ENCODE data around the gene JAK3.

- TF ChIP-seq ZFP36 (IDR thresholded peaks at IDR 0.05; ENCODE audit: borderline replicate concordance, partially characterized antibody), result no peak
- no peak for TF ChIP-seq ELK1 (IDR thresholded peaks at IDR 0.05; ENCODE audit: low read depth, low read length)
- TF ChIP-seq ESRRA (IDR thresholded peaks at IDR 0.05; ENCODE audit: borderline replicate concordance, low read length), result no peak
- no peak for TF ChIP-seq HDAC2 (IDR thresholded peaks at IDR 0.05)
- TF ChIP-seq CTCF (IDR thresholded peaks at IDR 0.05), result no peak
- no peak for TF ChIP-seq POLR2AphosphoS2 (conservative IDR thresholded peaks at IDR 0.05; ENCODE audit: low read length)
Measured at GRCh38 chr19:17795495-17795856, 52.3 kb downstream of the JAK3 start.
